ENCODE data around the gene WRAP73. TPM values are rescaled to one million over a fixed set of nuclear protein-coding genes. Genes with fewer than 3 reads are reported as not detected.
"Not testable (repeated sequence)": the region's sequence is repeated elsewhere in the genome, so short reads cannot be mapped to it uniquely, and the experiment has no call there.

WRAP73 gene
- total and polyA plus RNA-seq, 4 donors, result 12.3 to 22.8 (median 14.9) TPM

DNA sequence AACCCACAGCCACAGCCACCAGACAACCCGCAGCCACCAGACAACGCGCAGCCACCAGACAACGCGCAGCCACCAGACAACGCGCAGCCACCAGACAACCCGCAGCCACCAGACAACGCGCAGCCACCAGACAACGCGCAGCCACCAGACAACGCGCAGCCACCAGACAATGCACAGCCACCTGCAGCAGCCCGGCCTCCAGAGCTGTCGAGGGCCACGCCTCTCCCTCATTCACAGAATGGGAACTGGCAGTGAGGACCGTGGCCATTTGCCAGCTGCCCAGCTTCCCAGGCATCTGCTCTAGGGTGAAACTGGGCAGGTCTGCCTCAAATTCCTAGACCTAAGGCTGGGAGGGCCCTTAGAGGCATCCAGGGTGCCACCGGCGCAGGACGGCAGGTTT lies 66.2 kb downstream of the WRAP73 start:
- WGBS (ENCODE audit: insufficient coverage), result 93% methylated on average over 18 of the region's 21 CpGs
- not testable (repeated sequence) for H3K27me3 ChIP-seq (ENCODE audit: control insufficient read depth, insufficient read depth, low read length); H3K4me3 ChIP-seq (ENCODE audit: low read depth, low read length); H3K27ac ChIP-seq (ENCODE audit: low read depth, low read length); DNase-seq (ENCODE audit: low read depth in 4 of 6, low spot score in 6 of 6); H3K9me3 ChIP-seq (ENCODE audit: control insufficient read depth, insufficient read depth, low read length)
- H3K36me3 ChIP-seq (ENCODE audit: control insufficient read depth, insufficient read depth, low read length), result peaks cover 17% of the 10 kb centered on the region
- H3K4me1 ChIP-seq (ENCODE audit: control insufficient read depth, insufficient read depth, low read length), result peaks cover 33% of the 10 kb centered on the region

DNA sequence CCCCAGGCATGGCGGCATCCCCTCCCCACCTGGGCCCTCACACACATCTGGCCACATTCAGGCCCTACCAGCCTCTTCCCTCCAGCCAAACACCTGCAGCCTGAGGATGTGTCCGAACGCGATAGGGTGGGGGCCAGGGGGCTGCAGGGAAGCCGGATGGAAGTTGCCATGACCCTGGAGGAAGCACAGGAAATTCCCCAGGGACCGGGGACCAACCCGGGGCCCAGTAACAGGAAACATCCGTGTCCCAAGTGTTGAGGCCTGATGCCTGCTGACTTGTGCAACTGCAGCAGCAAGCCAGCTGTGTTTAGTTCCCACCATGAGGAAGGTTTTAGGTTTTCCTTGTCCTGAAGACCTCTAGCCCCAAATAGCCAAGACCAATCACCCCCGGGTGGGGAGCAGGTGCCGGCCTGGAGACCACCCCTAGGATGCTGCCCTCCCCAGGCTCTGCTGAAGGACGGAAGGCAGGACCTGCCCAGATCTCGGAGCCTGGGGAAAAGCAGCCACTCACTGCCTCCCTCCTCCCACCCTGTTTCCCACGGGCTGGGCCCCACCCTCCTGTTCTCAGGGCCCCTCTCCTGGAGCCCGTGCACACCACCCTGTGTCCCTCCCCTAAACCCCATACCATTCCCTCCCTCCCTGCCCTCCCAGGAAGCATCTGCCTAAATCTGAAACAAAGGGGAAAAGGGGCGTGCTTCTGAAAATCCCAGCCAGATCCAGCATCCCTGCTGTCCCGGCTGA lies 68.4 kb downstream of the WRAP73 start:
- no peaks in the 10 kb centered on the region for H3K9me3 ChIP-seq (ENCODE audit: control insufficient read depth, insufficient read depth, low read length)
- H3K36me3 ChIP-seq (ENCODE audit: control insufficient read depth, insufficient read depth, low read length), result peaks cover 17% of the 10 kb centered on the region
- DNase-seq (ENCODE audit: low read depth in 4 of 6, low spot score in 6 of 6), result no peak
- peaks cover 36% of the 10 kb centered on the region for H3K4me1 ChIP-seq (ENCODE audit: control insufficient read depth, insufficient read depth, low read length)
- H3K27me3 ChIP-seq (ENCODE audit: control insufficient read depth, insufficient read depth, low read length), result no peaks in the 10 kb centered on the region
- H3K4me3 ChIP-seq (ENCODE audit: low read depth, low read length), result no peak overlapping the region
- WGBS (ENCODE audit: insufficient coverage), result 60% methylated on average over 16 of the region's 16 CpGs
- H3K27ac ChIP-seq (ENCODE audit: low read depth, low read length), result no peak overlapping the region

Other genes with a start within 250 kb of the WRAP73 start
- gene ARHGEF16, start 195.4 kb downstream of the WRAP73 start, total RNA-seq, result 1 to 10 TPM; 2.6 to 3.7 TPM
- 1 to 10 TPM; 1.7 to 4.2 TPM for gene ARHGEF16, start 195.4 kb downstream of the WRAP73 start, polyA plus RNA-seq (ENCODE audit: insufficient read length in 2 of 2)
- 10 to 100 TPM in 1 of 2 donors, 1 to 10 TPM in 1; 6.0 to 15.4 TPM for gene MEGF6, start 38.6 kb downstream of the WRAP73 start, total RNA-seq
- gene MEGF6, start 38.6 kb downstream of the WRAP73 start, polyA plus RNA-seq (ENCODE audit: insufficient read length in 2 of 2), result 10 to 100 TPM; 15.1 to 19.9 TPM
- 10 to 100 TPM; 18.5 to 37.9 TPM for gene TPRG1L, start 25.1 kb downstream of the WRAP73 start, total RNA-seq
- gene TPRG1L, start 25.1 kb downstream of the WRAP73 start, polyA plus RNA-seq (ENCODE audit: insufficient read length in 2 of 2), result 10 to 100 TPM; 39.6 to 45.3 TPM
- gene TP73, start 2.4 kb upstream of the WRAP73 start, total RNA-seq, result 1 to 10 TPM in 1 of 2 donors, under 1 TPM in 1; 0.30 to 3.0 TPM
- gene TP73, start 2.4 kb upstream of the WRAP73 start, polyA plus RNA-seq (ENCODE audit: insufficient read length in 2 of 2), result 1 to 10 TPM; 1.0 to 1.4 TPM
- gene CCDC27, start 102.3 kb upstream of the WRAP73 start, total RNA-seq, result not detected
- under 1 TPM; 0.11 to 0.26 TPM for gene CCDC27, start 102.3 kb upstream of the WRAP73 start, polyA plus RNA-seq (ENCODE audit: insufficient read length in 2 of 2)
- gene SMIM1, start 122.6 kb upstream of the WRAP73 start, total RNA-seq, result 10 to 100 TPM in 1 of 2 donors, under 1 TPM in 1; 0.99 to 10.1 TPM
- 1 to 10 TPM; 2.8 to 3.7 TPM for gene SMIM1, start 122.6 kb upstream of the WRAP73 start, polyA plus RNA-seq (ENCODE audit: insufficient read length in 2 of 2)
- 10 to 100 TPM; 27.0 to 35.5 TPM for gene LRRC47, start 146.4 kb upstream of the WRAP73 start, total RNA-seq
- gene LRRC47, start 146.4 kb upstream of the WRAP73 start, polyA plus RNA-seq (ENCODE audit: insufficient read length in 2 of 2), result 10 to 100 TPM; 65.5 to 81.6 TPM
- 10 to 100 TPM; 23.9 to 35.2 TPM for gene CEP104, start 207.1 kb upstream of the WRAP73 start, total RNA-seq
- 10 to 100 TPM; 33.5 to 43.8 TPM for gene CEP104, start 207.1 kb upstream of the WRAP73 start, polyA plus RNA-seq (ENCODE audit: insufficient read length in 2 of 2)
- gene DFFB, start 207.4 kb upstream of the WRAP73 start, total RNA-seq, result 1 to 10 TPM; 6.9 to 8.2 TPM
- 10 to 100 TPM in 1 of 2 donors, 1 to 10 TPM in 1; 7.4 to 15.4 TPM for gene DFFB, start 207.4 kb upstream of the WRAP73 start, polyA plus RNA-seq (ENCODE audit: insufficient read length in 2 of 2)

Measured in spinal cord (tissue), 10 donors.